Heart left ventricle (tissue), 11 donors: ENCODE data around the gene CDC27. TPM values are rescaled to one million over a fixed set of nuclear protein-coding genes. Genes with fewer than 3 reads are reported as not detected.

Experiments used
- polyA plus RNA-seq, 2 donors: library from polyadenylated mRNA; stranded (reverse); fragments of 200-250 nt; gene quantifications; one replicate each; pipeline ENCODE4 v1.2.3, GENCODE V29; 2013
- total RNA-seq, 9 donors: library from RNA; depleted of rRNA in 2 of 9; stranded (reverse); fragments of >200 nt in 2 of 9; fragmentation: NEBNext Ultra II Directional in 3 of 9; extraction: Animal tissue kit (Norgen Biotek cat#: 25700) in 3 of 9; gene quantifications; one replicate each; pipeline versions ENCODE4 v1.1.0 to v1.2.4, GENCODE V29; 2016 to 2023
- donor health status: ischemic (EF 13 %, LVEDD 7.1; RV severe dilation, severe dysfunction).
- donor health status: healthy with polysubstance abuse.
- donor health status: DM: no; HTN: yes; CAD: no.
- donor health status: DM: no; HTN: no; CAD: no.
- donor health status: ischemic (EF 25% LVEDD 5.7; RV mildly dilated, moderate dysfunction).
- donor health status: healthy.
- donor health status: DM: yes; HTN: yes; CAD: no.
- donor health status: PGD.
- donor health status: nonischemic (EF 23%, LVEDD 6.1; RV moderate dilation, normal function).

CDC27 gene
- total and polyA plus RNA-seq, 11 donors, result 10.4 to 110 (median 78.0) TPM

Other genes with a start within 250 kb of the CDC27 start
- under 1 TPM in 3 of 9 donors, not detected in 6; 0.25 to 0.37 (median 0.29) TPM for gene RPRML, start 210.0 kb downstream of the CDC27 start, total RNA-seq
- under 1 TPM in 1 of 2 donors, not detected in 1; 0.15 TPM for gene RPRML, start 210.0 kb downstream of the CDC27 start, polyA plus RNA-seq
- 100 to 1,000 TPM in 3 of 9 donors, 10 to 100 TPM in 6; 24.9 to 186 (median 69.0) TPM for gene MYL4, start 20.1 kb upstream of the CDC27 start, total RNA-seq
- 100 to 1,000 TPM in 1 of 2 donors, 10 to 100 TPM in 1; 33.0 to 750 TPM for gene MYL4, start 20.1 kb upstream of the CDC27 start, polyA plus RNA-seq
- gene ITGB3, start 64.5 kb upstream of the CDC27 start, total RNA-seq, result 10 to 100 TPM in 2 of 9 donors, 1 to 10 TPM in 7; 2.6 to 14.8 (median 4.8) TPM
- 1 to 10 TPM; 1.3 to 5.0 TPM for gene ITGB3, start 64.5 kb upstream of the CDC27 start, polyA plus RNA-seq
- gene EFCAB13, start 134.7 kb upstream of the CDC27 start, total RNA-seq, result 1 to 10 TPM in 8 of 9 donors, under 1 TPM in 1; 0.63 to 6.1 (median 1.7) TPM
- 1 to 10 TPM in 1 of 2 donors, under 1 TPM in 1; 0.47 to 1.1 TPM for gene EFCAB13, start 134.7 kb upstream of the CDC27 start, polyA plus RNA-seq